Right cardiac atrium (tissue), 5 donors: ENCODE measurements around the gene MYLK. TPM values are rescaled to one million over a fixed set of nuclear protein-coding genes. Genes with fewer than 3 reads are reported as not detected.

Experiments used
- ATAC-seq, 2 donors: fragments of 200-7000 bp; cut with Tn5 transposase; one replicate each; pipeline versions ENCODE4 v1.8.0 to v1.9.1; 2020; ENCODE audit warnings: moderate library complexity in 2 of 2, mild to moderate bottlenecking in 1 of 2
- DNase-seq, 3 donors: peaks; one replicate each; pipeline ENCODE4 v3.0.0-alpha.2; 2020
- H3K27ac ChIP-seq: one replicate; pipeline ENCODE4 v1.5.1; 2013; ENCODE audit warnings: mild to moderate bottlenecking, low read length, control low read depth, moderate library complexity
- H3K27me3 ChIP-seq: one replicate; pipeline ENCODE4 v1.6.1; 2013; ENCODE audit not compliant: control insufficient read depth, insufficient read depth
- H3K4me1 ChIP-seq: one replicate; pipeline ENCODE4 v1.6.1; 2013; ENCODE audit warnings: low read length; ENCODE audit not compliant: control insufficient read depth, insufficient read depth
- H3K4me3 ChIP-seq: one replicate; pipeline ENCODE4 v1.5.1; 2013; ENCODE audit warnings: low read length, control low read depth
- H3K9me3 ChIP-seq: one replicate; pipeline ENCODE4 v1.6.1; 2013; ENCODE audit warnings: low read length; ENCODE audit not compliant: control insufficient read depth
- WGBS: extraction: QIAGEN DNeasy Blood & Tissue Kit; methylation state at CpG from one replicate; pipeline ENCODE4 v1.1.7; 2013; 5-methylcytosine and 5-hydroxymethylcytosine counted together
- intact Hi-C, 4 donors: fragments of 100-400 bp; cut with DNase I; formaldehyde crosslinking; loops; one replicate each; pipeline versions ENCODE4 v1.11.0 to v1.14.0; 2022 to 2023
- polyA plus RNA-seq: library from polyadenylated mRNA; stranded (reverse); fragments of 200-250 nt; gene quantifications from one replicate; pipeline ENCODE4 v1.2.3, GENCODE V29; 2013
- total RNA-seq, 4 donors: library from RNA; stranded (reverse); fragmentation: NEBNext Ultra II Directional; extraction: Animal tissue kit (Norgen Biotek cat#: 25700); gene quantifications; one replicate each; pipeline ENCODE4 v1.2.1, GENCODE V29; 2021
- donor health status: healthy with polysubstance abuse.
- donor health status: DM: no; HTN: yes; CAD: no.
- donor health status: DM: no; HTN: no; CAD: no.
- donor health status: DM: no; HTN: yes; CAD: no; lungs with severe emphysema.
- donor health status: DM: yes; HTN: yes; CAD: no.

MYLK gene
- total and polyA plus RNA-seq, 5 donors, result 27.3 to 645 (median 53.5) TPM

GRCh38 chr3:123791073-123791370 is 93.1 kb downstream of the MYLK start:
- ATAC-seq (no peak), DNase-seq (no peak)
- Histone ChIP-seq H3K27me3 (no peaks in the 10 kb centered on the region), H3K27ac (no peak overlapping the region), H3K4me3 (no peak overlapping the region), H3K9me3 (no peaks in the 10 kb centered on the region), H3K4me1 (peaks cover 2% of the 10 kb centered on the region)
- intact Hi-C loops, result no loop called here
- WGBS, result 88% methylated on average over 3 of the region's 3 CpGs

GRCh38 chr3:123790254-123791072 is 93.7 kb downstream of the MYLK start:
- 94% methylated on average over 9 of the region's 9 CpGs for WGBS
- H3K27ac ChIP-seq, result no peak overlapping the region
- intact Hi-C loops, result no loop called here
- no peak for DNase-seq
- ATAC-seq, result no peak
- H3K4me1 ChIP-seq, result peaks cover 2% of the 10 kb centered on the region
- H3K4me3 ChIP-seq, result no peak overlapping the region
- no peaks in the 10 kb centered on the region for H3K27me3 ChIP-seq
- no peaks in the 10 kb centered on the region for H3K9me3 ChIP-seq

- Histone ChIP-seq H3K4me3 (no peak overlapping the region), H3K27me3 (no peaks in the 10 kb centered on the region), H3K4me1 (peaks cover 2% of the 10 kb centered on the region), H3K27ac (no peak overlapping the region), H3K9me3 (no peaks in the 10 kb centered on the region)
- ATAC-seq (no peak), DNase-seq (no peak)
- intact Hi-C loops, result no loop called here
- WGBS, result 95% methylated on average over 5 of the region's 5 CpGs
These were observed 94.4 kb downstream of the MYLK start for GRCh38 chr3:123789760-123790159.

GRCh38 chr3:123789160-123789559 is 95.0 kb downstream of the MYLK start:
- 89% methylated on average over 9 of the region's 9 CpGs for WGBS
- Histone ChIP-seq H3K27ac (no peak overlapping the region), H3K27me3 (no peaks in the 10 kb centered on the region), H3K9me3 (no peaks in the 10 kb centered on the region), H3K4me3 (no peak overlapping the region), H3K4me1 (peaks cover 2% of the 10 kb centered on the region)
- intact Hi-C loops, result no loop called here
- ATAC-seq (no peak), DNase-seq (no peak)

- 74% methylated on average over 2 of the region's 2 CpGs for WGBS
- no peak for ATAC-seq
- Histone ChIP-seq H3K27ac (no peak overlapping the region), H3K9me3 (no peaks in the 10 kb centered on the region), H3K4me3 (no peak overlapping the region), H3K4me1 (peaks cover 2% of the 10 kb centered on the region), H3K27me3 (no peaks in the 10 kb centered on the region)
- intact Hi-C loops, result no loop called here
- DNase-seq, result no peak
These were observed 95.4 kb downstream of the MYLK start for GRCh38 chr3:123788710-123789109.

GRCh38 chr3:123787133-123787532 is 97.0 kb downstream of the MYLK start:
- no peak overlapping the region for H3K4me3 ChIP-seq
- H3K9me3 ChIP-seq, result no peaks in the 10 kb centered on the region
- ATAC-seq (no peak), DNase-seq (no peak)
- intact Hi-C loops, result no loop called here
- H3K4me1 ChIP-seq, result peaks cover 2% of the 10 kb centered on the region
- 92% methylated on average over 5 of the region's 5 CpGs for whole genome bisulfite sequencing
- no peaks in the 10 kb centered on the region for H3K27me3 ChIP-seq
- no peak overlapping the region for H3K27ac ChIP-seq

- Histone ChIP-seq H3K9me3 (no peaks in the 10 kb centered on the region), H3K27ac (no peak overlapping the region), H3K4me1 (peaks cover 2% of the 10 kb centered on the region), H3K27me3 (no peaks in the 10 kb centered on the region), H3K4me3 (no peak overlapping the region)
- ATAC-seq, result no peak
- intact Hi-C loops, result no loop called here
- no peak for DNase-seq
- WGBS, result over 99% methylated on average over 3 of the region's 3 CpGs
These were observed 98.5 kb downstream of the MYLK start for GRCh38 chr3:123785602-123786001.

GRCh38 chr3:123783811-123784210 is 100.3 kb downstream of the MYLK start:
- intact Hi-C loops, result no loop called here
- Histone ChIP-seq H3K27me3 (no peaks in the 10 kb centered on the region), H3K4me1 (peaks cover 2% of the 10 kb centered on the region), H3K27ac (no peak overlapping the region), H3K9me3 (no peaks in the 10 kb centered on the region), H3K4me3 (no peak overlapping the region)
- DNase-seq (no peak), ATAC-seq (peak; percentile 31 to 55)
- 54% methylated on average over 4 of the region's 4 CpGs for WGBS

- no peak for ATAC-seq
- intact Hi-C loops, result no loop called here
- no peaks in the 10 kb centered on the region for H3K4me1 ChIP-seq
- 63% methylated on average over 1 of the region's 1 CpG for WGBS
- no peak for DNase-seq
- H3K27ac ChIP-seq, result no peak overlapping the region
- H3K9me3 ChIP-seq, result no peaks in the 10 kb centered on the region
- H3K27me3 ChIP-seq, result no peaks in the 10 kb centered on the region
- no peak overlapping the region for H3K4me3 ChIP-seq
These were observed 101.0 kb downstream of the MYLK start for GRCh38 chr3:123783050-123783689.

- Histone ChIP-seq H3K27ac (no peak overlapping the region), H3K9me3 (no peaks in the 10 kb centered on the region), H3K4me1 (no peaks in the 10 kb centered on the region), H3K4me3 (no peak overlapping the region), H3K27me3 (no peaks in the 10 kb centered on the region)
- DNase-seq (no peak), ATAC-seq (no peak)
- 55% methylated on average over 4 of the region's 4 CpGs for whole genome bisulfite sequencing
- intact Hi-C loops, result no loop called here
These were observed 101.6 kb downstream of the MYLK start for GRCh38 chr3:123782488-123782887.

GRCh38 chr3:123781571-123782275 is 102.4 kb downstream of the MYLK start:
- intact Hi-C loops, result no loop called here
- H3K4me3 ChIP-seq, result no peak overlapping the region
- ATAC-seq (no peak), DNase-seq (no peak)
- no peak overlapping the region for H3K27ac ChIP-seq
- H3K4me1 ChIP-seq, result no peaks in the 10 kb centered on the region
- no peaks in the 10 kb centered on the region for H3K27me3 ChIP-seq
- no peaks in the 10 kb centered on the region for H3K9me3 ChIP-seq
- WGBS, result 92% methylated on average over 6 of the region's 6 CpGs
